NOMO-1 treated with DMSO at 0.1 percent for 48 hours (cell line): ENCODE data around the gene OPN5.

Source experiments
- DNase-seq: peaks from one replicate; lab custom pipeline; 2025; ENCODE audit not compliant: unreplicated experiment; lab: John Stamatoyannopoulos, UW

The OPN5 gene

GRCh38 chr6:47852727-47853126, 70.9 kb downstream of the OPN5 start:
- no peak for DNase-seq

- no peak for DNase-seq
These were observed 71.9 kb downstream of the OPN5 start for GRCh38 chr6:47853766-47854165.

GRCh38 chr6:47854971-47855370, 73.1 kb downstream of the OPN5 start:
- no peak for DNase-seq

GRCh38 chr6:47859175-47859574, 77.3 kb downstream of the OPN5 start:
- no peak for DNase-seq

GRCh38 chr6:47862731-47863130, 80.9 kb downstream of the OPN5 start:
- DNase-seq: no peak

GRCh38 chr6:47865206-47865605, 83.4 kb downstream of the OPN5 start:
- DNase-seq: no peak

GRCh38 chr6:47875593-47875992, 93.8 kb downstream of the OPN5 start:
- no peak for DNase-seq
